COLO668 (cell line): Measurements from ENCODE around the gene TTBK1.

Experiments
- DNase-seq: peaks from one replicate; lab custom pipeline; 2025; ENCODE audit not compliant: unreplicated experiment; lab: John Stamatoyannopoulos, UW

Gene TTBK1

DNA sequence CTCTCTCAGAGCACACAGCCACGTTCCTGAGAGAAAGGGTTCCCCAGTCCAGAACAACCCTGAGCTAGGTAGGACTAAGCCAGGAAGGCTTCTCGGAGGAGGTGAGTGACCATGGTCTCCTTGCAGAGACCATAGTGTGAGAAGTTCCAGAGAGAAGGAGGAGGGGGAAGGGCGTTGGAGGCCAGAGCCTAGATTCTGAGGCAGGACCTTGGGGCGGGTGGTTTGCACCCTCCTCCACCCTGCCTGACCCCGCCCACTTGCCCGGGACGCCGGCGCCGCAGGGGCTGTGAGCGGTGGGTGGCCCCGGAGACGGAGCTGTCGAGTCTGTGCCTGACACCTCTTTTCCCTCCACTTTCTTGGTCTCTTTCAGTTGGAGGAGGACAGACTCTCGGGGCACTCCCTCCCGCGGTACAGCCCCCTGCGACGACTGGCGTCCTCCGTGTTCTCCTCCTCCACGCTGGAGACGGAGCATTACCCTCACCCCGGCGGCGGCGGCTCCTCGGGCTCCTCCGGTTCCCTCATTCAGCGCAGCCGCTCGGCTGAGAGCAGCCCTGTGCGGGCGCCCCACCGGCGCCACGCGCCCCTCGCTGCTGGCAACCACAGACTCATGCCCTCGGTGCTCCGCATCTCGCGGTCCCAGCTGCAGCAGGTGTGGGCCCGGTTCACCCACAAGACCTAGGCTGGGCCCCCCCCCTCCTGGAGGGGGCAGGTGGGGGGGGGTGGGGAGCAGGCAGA, 26.2 kb downstream of the TTBK1 start:
- DNase-seq: peak; percentile 47

DNA sequence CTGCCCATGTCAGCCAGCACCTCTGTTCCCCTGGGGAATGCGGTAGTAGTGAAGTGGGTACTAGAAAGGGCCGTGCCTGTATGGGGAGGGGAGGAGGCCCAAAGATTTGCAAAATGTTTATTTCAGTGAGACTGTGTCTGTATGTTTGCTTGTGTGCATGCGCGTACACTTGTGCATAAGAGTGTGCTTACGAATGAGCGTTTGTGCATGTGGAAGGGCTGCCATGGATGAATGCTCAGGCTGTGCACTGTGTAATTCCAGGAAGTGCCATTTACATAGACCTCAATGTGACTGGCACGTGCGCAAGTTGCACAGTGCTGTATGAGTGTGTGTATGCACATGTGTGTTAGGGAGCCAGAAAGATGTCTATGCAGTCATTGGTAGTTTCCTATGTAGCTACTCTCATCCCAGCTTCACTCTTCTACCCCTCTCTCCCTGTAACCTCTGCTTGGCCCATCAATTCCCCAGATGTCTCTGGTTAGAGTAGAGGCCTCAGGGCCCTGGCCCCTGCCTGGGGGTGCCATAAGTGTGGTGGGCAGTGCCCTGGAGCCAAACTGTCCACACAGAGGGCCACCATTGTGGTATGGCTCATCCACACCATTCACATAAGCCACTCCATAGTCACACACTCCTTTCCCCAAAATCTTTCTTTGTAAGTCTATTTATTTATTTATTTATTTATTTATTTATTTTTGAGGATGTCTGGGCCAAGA, 28.0 kb downstream of the TTBK1 start:
- DNase-seq: peak; percentile 3

DNA sequence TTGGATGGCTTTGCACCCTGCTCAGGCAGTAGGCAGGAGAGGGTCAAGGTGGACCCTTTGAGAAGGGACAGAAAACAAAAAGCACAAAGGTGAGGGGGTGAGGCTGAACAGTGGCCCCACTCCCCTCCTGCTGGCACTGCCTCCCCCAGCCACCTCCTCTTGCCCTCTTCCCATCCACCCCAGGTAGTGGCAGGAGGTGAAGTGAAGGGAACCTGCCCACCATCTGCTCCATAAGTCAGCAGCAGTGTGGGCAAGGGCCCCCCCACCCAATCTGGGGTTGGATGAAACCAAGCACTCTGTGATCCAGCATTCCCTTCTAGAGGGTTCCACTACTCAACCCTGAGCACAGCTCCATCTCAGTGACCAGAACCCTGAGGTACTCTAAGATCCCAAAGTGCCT, 28.7 kb downstream of the TTBK1 start:
- DNase-seq: no peak

GRCh38 chr6:43273707-43274106, 30.4 kb downstream of the TTBK1 start:
- no peak for DNase-seq

DNA sequence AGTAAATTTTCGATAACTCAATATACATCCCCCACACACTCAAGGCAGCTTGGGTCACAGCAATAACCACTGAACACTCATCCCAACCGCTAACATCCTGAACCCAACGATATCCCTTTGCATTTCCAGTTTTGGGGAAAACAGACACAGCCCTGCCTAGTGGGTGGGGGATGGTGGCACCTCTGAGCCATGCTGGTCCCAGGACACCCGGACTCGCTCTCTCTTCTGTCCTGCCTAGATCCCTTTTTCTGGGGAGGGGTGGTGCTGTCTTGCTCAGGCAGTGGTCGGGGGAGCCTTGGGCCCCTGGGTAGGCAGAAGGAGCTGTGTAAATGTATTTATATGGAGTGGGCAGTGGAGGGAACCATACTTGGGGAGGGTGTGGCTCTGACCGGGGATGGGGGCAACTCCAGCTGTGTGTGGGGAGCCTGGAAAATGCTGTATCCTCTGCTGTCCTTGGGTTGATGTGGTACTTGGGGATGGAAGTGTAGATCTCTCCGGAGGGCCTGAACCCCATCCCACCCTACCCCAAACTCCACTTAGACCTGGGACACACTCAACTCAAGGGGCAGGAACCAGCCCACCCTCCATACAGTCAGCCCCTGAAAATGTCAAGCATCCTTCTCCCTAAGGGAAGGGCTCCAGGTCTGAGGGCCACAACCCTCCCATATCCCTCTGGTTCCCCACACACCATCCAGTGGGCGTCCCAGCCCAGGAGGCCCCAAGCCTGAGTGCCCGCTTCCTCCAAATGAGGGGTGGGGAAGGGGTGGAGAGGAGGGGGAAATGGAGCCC, 31.0 kb downstream of the TTBK1 start:
- no peak for DNase-seq

- DNase-seq: peak; percentile 16
Observed at GRCh38 chr6:43274916-43275597, 31.8 kb downstream of the TTBK1 start.

DNA sequence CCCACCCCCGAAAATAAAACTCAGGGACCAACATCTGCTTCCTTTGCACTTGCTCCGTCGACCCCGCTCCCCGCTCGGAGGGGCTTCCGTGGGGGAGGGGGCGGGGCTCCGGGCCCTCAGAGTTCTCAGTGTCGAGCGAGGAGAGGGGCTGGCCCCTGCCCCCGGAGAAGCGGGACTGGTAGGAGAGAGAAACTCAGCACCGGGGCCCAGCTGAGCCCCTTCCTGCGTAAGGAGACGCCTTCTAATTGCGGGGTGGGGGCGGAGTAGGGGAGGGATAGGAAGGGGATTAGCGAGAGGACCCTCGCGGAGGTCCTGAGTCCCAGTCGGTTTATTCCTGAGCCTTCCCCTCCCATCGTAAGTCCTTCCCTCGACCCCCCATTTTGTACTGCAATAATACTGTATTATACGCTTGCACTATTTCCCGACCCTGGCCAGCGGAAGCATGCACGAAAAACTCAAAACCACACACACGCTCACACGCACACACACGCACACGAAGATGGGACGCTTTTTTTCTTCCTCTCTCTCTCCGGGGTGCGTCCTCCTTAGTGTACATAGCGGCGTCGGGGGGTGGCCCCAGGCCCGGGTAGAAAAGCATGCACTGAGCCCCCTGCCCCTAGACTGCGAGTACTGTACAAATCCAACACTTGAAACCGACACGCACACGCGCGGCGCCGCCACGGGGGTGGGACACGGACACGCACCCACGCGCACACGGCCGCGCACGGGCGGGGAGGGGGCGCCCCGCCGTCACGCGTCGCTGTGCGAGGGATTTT, 32.7 kb downstream of the TTBK1 start:
- no peak for DNase-seq

DNA sequence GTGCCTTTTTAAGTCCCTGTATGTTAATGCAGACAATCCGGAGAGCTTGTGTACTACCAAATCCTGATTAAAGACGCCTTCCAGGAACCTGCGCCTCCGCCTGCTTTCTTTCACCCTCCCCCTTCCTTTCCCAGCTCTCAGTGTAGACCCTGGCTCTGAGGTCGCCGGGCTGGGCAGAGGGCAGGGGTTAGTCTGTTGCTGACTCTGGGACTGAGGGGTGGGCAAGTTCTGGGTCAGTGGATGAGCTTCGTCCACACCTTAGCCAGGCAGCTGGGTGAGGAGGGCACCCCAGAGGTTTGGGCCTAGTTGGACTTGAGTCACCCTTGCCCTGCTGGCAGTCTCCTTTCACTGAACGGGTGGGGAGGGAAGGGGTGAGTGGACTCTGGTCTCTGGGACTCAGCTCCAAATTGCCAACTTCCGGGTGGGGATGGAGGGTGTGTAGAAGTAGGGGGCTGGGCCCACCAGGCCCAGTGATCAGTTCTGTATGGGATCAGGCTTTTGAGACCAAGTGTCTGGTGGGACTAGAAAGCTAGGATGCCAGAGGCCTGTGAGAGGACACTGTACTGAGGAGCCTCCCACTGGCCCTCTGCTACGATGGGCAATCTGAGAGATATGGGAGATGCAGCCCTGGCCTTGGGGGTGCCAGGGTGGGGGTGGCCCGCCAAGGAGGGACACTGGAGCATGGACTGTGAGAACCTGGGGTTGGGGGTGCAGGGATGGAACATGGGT, 33.5 kb downstream of the TTBK1 start:
- no peak for DNase-seq

DNA sequence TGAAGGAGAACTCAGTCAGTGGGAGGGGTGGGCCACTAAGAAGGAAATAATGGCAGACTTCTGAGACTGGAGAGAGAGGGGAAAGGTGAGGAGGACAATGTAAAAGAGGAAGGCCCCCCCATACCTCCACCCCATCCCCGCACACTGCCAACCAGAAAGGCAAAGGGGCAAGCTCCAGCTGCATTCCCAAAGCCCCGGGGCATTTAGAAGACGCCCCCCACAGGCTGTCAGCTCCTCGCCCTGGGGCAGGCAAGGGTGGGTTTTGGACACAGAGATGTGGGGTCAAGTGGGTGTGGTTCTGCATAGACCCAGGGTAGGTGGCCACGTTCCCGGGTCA, 34.0 kb downstream of the TTBK1 start:
- DNase-seq: no peak

GRCh38 chr6:43277643-43278523, 34.6 kb downstream of the TTBK1 start:
- no peak for DNase-seq

GRCh38 chr6:43278524-43279078, 35.3 kb downstream of the TTBK1 start:
- no peak for DNase-seq

DNA sequence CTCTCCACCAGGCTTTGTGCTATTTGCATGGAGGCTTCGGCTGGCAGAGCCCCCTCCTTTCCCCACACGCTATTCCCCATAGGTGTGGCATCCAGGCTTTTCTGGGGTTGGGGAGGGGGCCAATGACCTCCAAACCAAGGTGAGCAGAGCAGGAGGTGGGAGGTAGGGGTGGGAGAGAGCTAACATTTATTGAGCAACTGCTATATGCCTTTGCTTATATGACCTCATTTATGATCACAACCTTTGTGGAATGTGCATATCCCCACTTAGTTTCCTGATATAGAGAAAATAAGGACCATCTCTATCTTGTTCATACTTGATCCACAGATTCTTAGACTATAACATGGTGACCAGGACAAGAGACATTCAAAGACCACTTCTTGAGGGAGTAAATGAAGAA, 37.0 kb downstream of the TTBK1 start:
- DNase-seq: no peak

DNA sequence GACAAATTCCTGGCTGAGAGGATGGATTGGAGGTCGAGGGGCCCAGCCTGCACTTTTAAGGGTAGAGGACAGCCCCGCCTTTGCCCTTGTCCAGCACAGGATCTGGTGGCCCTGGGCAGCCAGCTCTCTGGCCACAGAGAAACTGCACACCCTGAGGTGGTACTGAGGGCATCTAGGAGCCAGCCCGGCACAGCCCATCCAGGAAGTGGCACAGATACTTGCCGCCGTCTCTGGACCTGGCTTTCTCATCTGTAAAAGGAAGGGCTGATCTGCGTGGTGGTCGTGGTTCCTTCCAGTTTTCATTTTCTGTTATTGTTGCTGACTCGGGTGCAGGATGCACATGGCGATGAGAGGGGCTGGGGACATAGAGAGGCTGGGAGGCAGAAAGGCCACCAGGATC, 38.8 kb downstream of the TTBK1 start:
- DNase-seq: no peak

- no peak for DNase-seq
Observed at GRCh38 chr6:43282636-43283513, 39.6 kb downstream of the TTBK1 start.

DNA sequence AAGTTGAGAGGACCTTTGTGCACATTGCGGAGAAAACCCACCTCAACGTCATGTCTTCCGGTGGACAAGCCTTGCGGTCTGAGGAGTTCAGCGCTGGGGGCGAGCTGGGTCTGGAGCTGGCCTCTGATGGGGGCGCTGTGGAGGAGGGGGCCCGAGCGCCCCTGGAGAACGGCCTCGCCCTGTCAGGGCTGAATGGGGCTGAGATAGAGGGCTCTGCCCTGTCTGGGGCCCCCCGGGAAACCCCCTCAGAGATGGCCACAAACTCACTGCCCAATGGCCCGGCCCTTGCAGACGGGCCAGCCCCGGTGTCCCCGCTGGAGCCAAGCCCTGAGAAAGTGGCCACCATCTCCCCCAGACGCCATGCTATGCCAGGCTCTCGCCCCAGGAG, 40.2 kb downstream of the TTBK1 start:
- no peak for DNase-seq

DNA sequence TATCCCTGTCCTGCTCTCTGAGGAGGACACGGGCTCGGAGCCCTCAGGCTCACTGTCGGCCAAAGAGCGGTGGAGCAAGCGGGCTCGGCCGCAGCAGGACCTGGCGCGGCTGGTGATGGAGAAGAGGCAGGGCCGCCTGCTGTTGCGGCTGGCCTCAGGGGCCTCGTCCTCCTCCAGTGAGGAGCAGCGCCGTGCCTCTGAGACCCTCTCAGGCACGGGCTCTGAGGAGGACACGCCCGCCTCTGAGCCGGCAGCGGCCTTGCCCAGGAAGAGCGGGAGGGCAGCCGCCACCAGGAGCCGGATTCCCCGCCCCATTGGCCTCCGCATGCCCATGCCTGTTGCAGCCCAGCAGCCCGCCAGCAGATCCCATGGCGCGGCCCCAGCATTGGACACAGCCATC, 40.6 kb downstream of the TTBK1 start:
- peak; percentile 19 for DNase-seq

GRCh38 chr6:43284991-43285781, 41.9 kb downstream of the TTBK1 start:
- no peak for DNase-seq
